Measurements from ENCODE around the gene PARD3.
A peak's percentile ranks its signal among the peaks of the same experiment; 100 is the strongest.

Gene PARD3

DNA sequence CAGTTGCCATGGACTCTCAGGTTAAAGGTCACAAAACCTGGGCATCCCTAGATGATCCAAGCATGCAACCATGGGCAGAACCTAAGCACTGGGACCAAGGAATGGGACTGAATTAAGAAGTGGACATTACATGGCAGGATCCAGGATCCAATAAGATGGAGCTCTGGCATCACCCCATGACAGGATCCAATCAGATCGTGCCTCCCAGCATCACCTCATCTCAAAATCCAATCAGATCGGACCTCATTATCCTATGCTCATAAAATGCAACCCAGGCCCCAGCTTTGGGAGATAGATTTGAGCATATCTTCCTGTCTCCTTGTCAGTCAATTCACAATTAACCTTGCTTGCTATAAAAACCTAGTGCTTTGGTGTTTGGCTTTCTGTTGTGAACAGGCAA is 616.1 kb downstream of the PARD3 start:
- no peak for DNase-seq

DNA sequence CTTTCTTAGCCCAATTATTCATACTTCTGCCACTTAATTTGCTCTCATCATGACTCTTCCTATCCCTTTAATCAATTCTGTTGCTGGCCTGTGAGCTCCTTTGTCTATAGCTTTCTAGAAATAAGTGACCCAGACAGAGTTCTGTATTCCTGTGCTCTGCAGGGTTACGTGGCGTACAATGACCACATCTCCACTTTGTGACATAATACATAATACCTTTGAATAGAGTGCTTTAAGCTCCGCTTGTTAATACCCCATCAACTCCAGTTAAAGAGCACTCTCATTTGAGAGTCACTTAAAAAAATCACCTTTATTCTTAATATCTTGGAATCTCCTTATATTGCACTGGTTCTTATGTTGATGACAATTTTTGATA is 619.0 kb downstream of the PARD3 start:
- DNase-seq, result no peak

DNA sequence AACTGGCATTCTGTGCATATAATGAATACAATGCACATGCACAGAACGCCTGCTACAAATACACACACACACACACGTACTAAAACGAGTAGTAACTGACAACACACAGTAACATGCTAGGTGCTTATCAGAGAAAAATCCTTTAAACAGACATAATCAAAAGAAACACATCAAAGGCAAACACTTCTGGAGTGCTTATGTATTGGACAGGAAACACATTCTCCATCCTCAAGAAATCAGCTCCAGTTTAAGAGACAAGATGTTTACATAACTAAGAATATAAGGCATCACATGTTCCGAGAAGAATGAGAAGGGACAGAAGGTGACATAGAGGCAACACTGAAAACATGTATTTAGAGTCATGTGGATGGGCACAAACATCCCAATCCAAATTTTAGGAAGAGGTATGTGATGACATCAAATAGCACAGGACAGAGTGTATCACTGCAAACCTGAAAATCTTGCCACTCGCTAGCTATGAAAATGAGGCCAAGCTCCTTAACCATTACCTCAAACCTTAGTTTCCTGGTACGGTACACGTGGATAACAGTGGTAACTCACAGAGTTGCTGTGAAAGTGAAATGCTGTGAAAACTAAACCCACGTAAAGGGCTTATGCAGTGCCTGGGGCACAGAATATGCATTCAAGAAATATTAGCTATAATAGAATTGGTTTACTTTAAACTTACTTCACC is 619.6 kb downstream of the PARD3 start:
- DNase-seq, result no peak

DNA sequence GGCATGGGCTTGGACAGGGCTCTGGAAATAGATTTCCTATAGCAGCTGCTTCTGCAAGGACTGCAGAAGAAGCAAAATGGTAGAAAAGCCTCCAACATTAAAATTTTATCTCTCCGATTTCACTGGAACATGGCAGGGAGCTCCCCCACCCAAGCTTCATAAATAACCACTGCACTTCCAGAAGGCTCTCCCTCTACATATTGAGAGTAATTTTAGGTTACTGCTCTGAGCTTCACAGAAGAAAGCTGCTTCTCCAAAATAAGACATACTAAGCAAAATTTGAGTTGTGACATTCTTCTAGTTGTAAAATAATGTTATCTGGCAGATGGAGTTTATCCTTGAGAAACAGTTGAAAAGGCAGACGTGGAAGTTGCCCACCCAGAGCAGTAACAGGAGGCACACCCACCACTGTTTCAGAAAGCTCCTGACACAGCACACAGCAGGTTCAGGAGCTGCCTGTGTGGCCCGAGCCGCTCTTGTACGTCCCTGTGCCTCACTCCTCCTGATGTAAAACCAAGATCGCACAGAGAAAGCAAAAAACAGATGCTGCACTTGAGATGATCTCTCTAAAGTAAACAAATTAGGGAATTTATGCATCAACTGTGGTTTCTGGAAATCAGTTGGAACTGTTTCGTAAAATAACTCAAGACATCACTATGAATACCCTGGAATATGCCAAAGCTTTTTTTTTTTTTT is 621.0 kb downstream of the PARD3 start:
- no peak for DNase-seq

DNA sequence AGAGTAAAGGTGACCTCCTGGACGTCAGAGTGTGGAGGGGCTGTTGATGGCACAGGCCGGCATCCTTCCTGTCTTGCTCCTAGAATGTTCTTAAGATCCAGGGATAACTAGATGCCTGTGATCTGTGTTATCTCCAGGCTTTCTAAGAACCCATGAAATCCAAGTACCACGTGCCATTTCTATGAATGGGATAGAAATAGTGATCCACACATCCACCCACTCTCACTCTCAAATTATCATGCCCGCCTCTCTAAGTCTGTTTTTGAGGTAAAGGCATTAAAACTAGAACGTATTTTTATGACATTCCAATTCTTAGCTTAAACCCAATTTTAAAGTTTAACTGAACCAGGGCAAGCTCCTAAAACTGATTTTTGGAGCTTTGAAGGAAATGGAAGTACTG is 622.5 kb downstream of the PARD3 start:
- DNase-seq, result no peak

DNA sequence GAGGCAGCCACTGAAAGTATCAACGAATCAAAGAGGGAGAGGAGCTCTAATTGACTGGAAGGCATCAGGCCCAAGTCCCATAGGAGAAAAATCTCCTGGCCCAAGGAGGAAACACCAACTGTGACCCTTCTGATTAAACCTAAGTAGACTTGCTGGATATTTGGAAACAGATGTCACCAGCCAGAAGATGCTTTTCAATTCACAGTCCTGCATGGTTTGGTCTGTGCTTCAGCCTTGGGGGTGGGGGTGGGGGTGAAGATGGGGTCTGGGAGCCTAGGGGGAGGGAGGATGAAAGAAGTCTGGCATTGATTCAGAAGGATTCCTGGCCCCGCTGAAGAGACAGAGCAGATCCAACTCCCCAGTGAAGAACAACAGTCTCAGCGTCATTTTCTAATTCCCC is 623.7 kb downstream of the PARD3 start:
- DNase-seq, result no peak

DNA sequence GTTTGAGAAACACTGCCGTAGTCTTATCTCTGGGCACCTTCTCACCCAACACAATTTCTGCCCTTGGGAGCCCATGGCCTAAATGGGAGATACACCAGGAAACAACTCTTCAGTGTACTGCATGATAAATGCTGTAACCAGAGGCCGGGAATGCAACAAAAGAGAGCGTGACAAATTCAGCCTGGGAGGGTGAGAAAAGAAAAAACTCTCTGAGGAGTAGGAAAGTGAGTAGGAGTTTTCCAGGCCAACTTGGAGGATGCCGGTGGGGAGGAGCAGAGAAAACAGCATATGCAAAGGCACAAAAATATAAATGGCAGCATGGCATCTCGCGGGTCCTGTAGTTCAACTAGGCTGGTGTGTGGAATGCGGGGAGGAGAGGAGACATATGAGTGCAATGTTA is 624.5 kb downstream of the PARD3 start:
- DNase-seq, result no peak

DNA sequence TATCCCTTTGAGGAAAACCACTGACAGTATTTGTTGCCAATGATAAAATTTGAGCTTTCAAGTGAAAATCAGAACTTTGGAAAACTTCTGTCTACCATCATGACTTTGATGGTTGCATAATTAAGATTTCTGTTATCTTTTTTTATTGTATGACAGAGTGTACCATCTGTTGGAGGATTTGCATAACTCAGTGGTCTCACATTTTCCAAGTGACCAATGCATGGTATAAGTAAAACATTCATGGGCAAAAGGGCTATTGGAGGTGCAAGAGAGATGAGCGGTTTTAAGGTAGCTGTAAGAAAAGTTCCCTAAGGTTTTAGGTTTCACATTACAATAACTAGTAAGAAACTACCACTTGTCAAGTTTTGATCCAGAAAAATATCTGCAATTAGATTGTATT is 625.3 kb downstream of the PARD3 start:
- DNase-seq, result no peak

DNA sequence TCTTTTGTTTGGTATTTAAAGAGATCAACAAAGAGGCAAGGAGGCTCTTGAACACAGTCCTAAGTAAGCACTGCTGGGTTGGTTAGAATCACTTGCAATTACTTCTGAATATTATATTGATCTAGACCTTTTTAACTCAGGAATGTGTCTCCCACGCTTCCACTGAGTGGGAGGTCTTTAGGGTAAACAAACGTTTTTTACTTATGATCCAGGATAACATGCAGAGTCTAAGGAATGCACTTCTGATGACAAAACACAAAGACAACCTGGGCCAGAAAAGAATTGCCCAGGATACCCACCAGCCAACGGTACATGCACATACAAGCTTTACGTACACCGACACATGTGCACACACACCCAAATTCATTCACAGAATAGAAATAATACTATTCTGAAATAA is 626.9 kb downstream of the PARD3 start:
- no peak for DNase-seq

DNA sequence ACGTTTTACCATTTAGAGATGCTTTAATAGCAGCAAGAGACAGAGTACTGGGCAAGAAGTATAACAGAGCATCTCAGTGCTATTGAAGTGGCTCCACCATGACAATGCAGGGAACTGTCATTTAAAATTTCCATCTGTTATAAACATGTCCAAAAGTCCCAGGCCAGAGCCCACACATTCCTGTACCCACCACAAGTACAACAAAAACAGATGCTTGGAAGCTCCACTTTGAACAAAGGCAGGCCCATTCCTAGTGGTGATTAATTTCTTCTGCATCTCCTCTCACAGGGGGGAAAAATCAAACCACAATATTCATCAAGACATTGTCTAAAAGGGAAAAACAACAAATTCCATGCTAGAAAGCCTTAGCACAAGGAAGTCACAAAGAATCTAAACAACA is 627.9 kb downstream of the PARD3 start:
- no peak for DNase-seq

DNA sequence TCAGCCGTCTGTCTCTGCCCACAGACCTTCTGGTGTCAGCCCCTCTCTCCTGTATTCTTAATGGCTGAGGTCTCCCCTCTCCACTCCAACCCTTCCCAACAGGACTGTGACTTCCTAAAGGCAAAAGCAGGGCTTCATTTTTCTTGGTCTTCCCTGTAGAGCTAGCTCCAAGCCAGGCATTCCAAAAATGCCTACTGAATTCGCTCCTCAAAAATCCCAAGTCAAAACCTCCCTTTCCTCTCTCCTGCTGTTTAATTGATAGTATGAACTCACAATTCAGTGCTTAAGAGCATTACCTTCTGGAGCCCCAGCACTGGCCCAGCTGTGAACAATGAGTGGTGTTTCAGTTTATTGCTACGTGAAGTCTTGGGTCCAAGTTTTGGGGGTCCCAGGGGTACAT is 628.4 kb downstream of the PARD3 start:
- no peak for DNase-seq

DNA sequence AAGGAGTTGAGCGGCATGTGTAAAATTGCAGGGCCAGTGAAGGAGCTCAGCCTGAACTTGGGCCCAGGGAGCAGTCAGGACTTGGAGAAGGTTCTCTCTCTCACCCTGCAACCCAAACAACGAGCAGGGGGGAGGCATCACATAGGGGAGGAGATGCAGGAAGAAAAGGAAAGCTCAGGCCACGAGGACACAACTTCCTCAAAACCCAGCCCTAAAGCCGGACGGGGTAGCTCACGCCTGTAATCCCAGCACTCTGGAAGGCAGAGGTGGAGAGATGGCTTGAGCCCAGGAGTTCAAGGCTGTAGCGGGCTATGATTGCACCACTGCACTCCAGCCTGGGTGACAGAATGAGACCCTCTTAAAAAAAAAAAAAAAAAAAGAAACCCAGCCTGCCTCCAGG is 629.1 kb downstream of the PARD3 start:
- no peak for DNase-seq

DNA sequence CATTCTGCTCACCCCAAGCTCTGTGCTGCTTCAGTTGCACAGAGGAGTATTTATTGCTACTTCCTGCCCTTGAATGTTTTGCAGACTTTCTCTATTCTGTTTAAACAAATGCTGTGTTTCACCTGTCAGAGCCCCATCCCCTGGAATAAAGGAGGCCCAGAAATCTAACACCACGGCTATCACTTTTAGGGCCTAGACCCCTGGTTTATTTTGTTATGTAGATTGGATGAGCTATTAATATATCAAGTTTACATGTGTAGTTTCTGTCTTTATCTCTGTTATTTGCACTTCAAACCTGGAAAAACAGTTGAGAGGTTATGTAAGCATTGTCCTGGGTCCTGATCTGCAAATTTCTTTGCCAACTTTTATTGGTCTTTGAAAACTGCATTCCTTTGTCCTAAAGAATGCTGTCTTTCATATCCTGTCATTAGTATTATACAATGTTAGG is 630.1 kb downstream of the PARD3 start:
- DNase-seq, result no peak

DNA sequence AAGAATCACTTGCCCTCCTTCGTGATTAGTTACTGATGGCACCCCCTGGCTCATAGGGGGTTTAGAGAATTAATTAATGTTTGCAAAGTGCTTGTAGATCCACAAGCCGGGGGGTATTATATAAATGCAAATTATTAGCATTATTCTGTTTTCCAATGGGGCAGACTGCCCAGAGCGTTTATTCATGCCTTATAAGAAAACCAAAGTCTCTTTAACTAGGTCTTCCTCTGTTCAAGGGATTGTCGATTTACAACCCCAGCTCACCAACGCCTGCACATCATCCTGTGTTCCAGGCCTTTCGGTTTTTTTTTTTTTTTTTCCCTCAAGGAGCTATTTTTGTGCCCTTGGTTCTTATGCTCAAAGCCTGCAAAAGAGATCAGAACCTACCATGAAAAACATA is 630.7 kb downstream of the PARD3 start:
- DNase-seq, result peak in 4 of 56 donors; percentile 6 to 20 (median 16)

DNA sequence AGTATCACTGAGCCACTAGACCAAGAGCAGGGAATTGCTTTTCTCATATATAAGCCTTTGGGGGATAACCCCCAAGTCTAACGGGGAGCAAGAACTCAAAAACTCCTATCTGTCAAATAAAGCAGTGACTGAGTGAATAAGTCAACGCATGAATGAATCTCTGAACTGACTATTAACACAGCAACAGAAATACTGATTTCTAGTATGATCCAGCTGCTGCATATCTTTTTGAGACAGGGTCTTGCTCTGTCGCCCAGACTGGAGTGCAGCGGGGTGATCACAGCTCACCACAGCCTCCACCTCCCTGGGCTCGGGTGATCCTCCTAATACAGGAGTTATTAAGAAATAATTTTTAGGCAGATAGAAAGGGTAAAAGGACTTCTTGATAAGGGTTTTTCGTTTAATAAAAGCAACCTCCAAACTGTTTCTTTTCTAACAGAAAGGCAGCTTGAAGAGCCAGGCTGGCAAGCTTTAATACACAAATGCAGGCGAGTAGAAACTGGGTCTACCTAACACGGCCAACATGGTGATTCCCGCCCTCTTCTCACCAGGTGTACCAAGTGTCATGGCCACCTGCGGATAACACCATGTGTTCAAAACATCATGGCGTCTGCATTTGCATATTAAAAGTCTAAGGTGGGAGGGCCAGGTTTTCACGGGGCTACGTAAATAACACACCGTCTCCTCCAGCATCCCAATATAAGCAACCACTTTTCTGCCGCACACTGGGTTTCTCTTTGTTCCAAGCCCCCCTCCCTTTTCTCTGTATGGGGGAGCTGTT is 631.9 kb downstream of the PARD3 start:
- DNase-seq, result no peak

DNA sequence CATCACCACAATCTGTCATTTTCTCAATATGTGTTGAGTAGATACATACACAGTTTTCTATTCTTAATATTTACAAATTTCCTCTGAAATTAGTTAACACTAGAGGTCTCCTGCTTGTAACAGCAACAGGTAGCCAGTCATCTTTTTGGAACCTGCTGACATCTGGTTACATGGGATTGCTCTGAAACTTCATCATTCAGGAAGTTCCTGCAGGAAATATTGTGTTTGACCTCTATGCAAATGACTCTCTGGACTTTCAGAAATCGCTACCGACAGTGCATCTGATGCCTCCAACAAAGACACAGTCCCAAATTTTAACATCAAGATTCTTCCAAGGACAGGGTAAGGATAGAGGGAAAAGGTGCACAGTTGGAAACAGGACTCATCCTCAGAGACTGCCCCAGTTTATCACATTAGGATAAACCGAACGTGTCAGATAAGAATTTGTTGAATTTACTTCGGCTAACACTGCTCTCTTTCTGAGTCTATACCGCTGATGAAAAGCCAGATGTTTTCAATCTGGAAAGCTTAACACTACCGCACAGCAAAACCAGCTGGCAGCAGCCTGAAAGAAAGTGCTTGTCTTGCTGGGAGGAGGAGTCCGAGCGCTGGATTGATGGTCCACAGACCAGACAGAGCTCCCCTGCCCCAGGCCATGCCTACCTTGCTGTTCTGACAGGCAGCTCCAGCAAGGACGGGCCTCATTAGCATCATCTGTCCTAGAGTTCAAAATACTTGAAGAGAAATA is 633.4 kb downstream of the PARD3 start:
- no peak for DNase-seq

DNA sequence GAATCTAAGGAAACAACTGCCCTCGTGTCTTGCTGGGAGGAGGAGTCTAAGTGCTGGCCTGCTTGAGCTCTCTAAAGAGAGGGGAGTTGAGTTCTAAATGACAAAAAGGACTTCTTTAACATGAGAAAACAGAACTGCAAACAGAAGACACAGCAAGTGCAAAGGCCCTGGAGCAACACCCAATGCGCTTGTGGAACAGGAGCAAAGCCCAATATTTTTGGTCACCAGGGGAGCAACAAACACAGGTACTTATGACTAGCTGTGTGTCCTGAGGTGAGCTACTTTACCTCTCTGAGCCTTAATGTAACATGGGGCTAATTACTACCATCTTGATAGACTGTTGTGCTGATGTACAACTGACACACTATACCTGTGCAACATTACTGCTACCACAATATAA is 634.3 kb downstream of the PARD3 start:
- DNase-seq, result no peak

DNA sequence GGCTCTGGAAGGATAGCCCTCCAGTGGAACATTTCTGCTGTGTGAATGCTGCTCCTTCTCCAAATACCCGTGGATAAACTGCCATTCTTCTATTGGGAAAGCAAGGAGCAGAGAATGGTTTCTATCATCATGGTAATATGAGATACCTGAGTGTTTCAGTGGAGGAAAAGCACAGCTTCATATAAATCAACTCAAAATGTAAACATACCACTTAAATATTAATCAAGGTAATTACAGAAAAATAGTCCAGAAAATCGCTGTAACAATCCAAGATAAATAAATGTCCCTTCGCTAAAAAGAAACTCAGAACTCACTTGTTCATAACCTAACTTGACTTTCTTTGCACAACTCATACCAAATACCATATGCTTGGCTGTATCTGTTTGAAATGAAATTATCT is 635.8 kb downstream of the PARD3 start:
- no peak for DNase-seq

DNA sequence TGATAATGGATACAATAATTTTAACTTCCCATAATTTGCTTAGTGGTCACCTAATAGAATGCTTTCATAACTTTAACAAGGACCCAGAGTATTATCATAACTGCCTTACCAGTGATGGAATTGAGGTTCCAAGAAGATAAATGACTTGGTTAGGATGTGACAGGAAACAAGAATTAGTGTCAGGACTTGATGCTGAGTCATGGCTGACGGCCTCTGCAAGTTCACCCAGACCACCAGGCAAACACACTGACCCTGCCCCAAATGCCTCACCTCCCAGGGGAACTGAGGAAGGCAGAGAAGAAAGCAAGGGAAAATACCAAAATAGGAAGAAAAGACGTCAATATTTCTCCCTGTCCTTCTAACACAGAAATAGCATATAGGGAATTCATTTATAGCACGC is 636.3 kb downstream of the PARD3 start:
- no peak for DNase-seq

DNA sequence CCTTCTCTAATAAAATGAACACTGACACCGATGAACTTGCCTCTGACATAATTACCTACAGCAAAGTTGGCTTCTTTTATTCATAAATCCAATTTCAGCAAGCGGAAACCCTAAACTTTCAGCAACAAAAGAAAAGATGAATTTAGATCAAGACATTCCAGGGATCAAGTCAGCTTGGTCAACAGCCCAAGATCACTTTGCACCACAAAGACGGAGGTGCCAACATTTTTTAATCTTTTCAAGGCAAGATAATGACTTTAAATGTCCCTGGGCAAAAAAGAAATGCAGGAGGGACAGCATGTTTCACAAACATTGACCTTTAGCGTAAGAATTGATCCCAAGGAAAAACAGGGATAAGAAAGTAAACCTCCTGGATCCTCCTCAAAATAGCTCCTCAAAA is 636.9 kb downstream of the PARD3 start:
- DNase-seq, result no peak

DNA sequence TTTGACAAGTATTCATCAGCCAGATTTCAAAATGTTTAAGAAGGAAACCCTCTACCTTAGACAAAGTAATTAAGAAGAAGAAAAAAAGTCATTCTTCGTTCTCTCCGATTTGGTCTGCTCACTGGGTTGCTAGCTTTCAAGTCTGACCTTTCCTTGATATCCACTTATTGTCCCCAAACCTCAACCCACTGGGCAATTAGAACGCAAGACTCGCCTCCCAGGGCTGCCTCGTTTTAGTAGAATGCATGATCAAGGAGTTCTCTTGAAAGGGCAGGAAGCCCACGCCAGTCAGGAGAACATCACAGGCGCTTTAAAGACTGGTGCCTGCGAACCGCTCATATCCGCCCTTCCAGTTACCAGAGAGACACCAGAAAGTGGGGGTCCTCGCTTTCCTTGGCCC is 637.7 kb downstream of the PARD3 start:
- no peak for DNase-seq

DNA sequence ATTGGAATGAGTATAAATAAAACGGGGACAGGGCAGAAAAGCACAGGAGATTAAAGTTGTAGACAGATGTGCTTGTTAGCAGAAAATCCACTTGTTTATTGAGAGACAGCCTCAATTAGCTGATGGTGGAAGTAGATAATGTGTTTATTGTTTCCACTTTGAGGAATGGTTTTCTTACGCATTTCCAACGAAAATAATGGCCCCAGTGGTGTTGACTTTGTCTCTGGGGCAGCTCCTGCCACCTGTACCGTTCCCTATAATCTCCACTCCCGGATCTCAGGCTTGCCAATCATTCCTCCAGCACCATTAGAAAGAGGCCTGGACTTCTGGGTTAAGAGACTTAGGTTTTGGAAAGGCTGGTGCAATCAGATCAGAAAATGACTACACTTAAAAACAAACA is 638.7 kb downstream of the PARD3 start:
- DNase-seq, result no peak

Data from amygdala (tissue), 56 donors.